Loucy (cell line): ENCODE measurements around the gene BBS2.

Source experiments
- EZH2phosphoT487 ChIP-seq: fragments of 200-600 bp; IDR thresholded peaks from 2 replicates; pipeline ENCODE4 v1.6.1; 2018; ENCODE audit warnings: antibody characterized with exemption, mild to moderate bottlenecking, moderate library complexity, borderline replicate concordance
- TF ChIP-seq, protein P1 (sequence below): fragments of 200-600 bp; sonication (generic); conservative IDR thresholded peaks from 2 replicates; pipeline ENCODE4 v1.5.1; 2014; ENCODE audit warnings: mild to moderate bottlenecking, antibody characterized with exemption, low read length

DNA sequence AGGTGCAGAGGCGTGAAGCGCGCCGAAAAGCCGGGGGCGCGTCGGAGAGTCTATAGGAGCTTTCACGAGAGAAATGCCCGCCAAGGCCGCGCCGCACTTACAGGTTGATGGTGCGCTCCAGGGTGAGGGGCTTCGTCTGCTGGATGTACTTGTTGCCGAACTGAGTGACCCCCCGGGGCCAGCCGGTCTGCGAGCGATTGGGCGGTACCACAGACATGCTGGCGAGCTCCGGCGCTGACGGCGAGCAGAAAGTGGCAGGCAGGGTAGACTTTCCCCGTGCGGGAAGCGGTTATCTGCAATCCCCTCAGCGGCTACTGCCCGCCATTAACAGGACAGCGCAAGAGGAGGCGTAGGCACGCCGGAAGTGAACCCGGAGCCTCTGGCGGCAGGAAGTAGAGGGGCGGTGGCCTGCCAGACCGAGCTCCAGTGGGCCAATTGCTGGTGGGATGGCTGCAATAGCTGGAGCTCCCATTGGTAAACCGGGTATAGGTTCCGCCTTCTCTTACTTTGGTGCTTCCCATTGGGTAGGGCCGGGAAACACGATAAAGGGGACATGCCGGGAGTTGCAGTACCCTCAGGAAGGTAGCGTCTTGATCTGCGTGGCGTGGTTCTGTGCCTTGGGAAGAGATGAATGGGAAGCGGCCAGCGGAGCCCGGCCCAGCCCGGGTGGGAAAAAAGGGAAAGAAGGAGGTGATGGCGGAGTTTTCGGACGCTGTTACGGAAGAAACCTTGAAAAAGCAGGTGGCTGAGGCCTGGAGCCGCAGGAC is 68.7 kb downstream of the BBS2 start, which contains the start of the genes NUDT21 and OGFOD1:
- TF ChIP-seq, protein P1, sequence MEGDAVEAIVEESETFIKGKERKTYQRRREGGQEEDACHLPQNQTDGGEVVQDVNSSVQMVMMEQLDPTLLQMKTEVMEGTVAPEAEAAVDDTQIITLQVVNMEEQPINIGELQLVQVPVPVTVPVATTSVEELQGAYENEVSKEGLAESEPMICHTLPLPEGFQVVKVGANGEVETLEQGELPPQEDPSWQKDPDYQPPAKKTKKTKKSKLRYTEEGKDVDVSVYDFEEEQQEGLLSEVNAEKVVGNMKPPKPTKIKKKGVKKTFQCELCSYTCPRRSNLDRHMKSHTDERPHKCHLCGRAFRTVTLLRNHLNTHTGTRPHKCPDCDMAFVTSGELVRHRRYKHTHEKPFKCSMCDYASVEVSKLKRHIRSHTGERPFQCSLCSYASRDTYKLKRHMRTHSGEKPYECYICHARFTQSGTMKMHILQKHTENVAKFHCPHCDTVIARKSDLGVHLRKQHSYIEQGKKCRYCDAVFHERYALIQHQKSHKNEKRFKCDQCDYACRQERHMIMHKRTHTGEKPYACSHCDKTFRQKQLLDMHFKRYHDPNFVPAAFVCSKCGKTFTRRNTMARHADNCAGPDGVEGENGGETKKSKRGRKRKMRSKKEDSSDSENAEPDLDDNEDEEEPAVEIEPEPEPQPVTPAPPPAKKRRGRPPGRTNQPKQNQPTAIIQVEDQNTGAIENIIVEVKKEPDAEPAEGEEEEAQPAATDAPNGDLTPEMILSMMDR, result no peak
- TF ChIP-seq EZH2phosphoT487, result no peak
